ENCODE data around the gene CPZ. TPM values are rescaled to one million over a fixed set of nuclear protein-coding genes. Genes with fewer than 3 reads are reported as not detected.

CPZ gene
- total RNA-seq, 4 donors from 2014 or later, result 4.1 to 12.9 (median 6.5) TPM

DNA sequence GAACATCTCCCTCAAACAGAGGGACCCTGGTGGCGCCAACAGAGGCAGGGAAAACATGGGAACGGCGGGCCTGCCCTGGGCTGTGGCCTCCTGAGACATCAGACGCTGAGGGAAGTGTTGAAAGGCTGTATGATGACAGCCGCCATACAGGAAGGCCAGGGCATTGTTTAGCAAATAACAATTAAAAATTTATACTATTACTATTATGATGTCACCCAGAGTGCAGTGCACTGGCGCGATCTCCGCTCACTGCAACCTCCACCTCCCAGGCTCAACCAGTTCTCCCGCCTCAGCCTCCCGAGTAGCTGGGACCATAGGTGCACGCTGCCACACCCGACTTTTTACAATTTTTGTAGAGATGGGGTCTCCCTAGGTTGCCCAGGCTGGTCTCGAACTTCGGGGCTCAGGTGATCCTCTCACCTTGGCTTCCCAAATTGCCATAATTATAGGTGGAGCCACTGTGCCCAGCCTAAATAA lies 54.6 kb downstream of the CPZ start:
- no peak for DNase-seq
- Histone ChIP-seq H3K4me1 (peaks cover 6 to 11% of the 10 kb centered on the region in 2 donors), H3K27ac (no peak overlapping the region), H3K4me3 (replicated peaks in 1 of 3) (no peak overlapping the region), H3K27me3 (no peaks in the 10 kb centered on the region), H3K9me3 (no peaks in the 10 kb centered on the region), H3K36me3 (no peaks in the 10 kb centered on the region)
- intact Hi-C loops (cut with DNase I), result no loop called here
- TF ChIP-seq POLR2A (IDR thresholded peaks at IDR 0.05), result no peak
- TF ChIP-seq, protein P1, sequence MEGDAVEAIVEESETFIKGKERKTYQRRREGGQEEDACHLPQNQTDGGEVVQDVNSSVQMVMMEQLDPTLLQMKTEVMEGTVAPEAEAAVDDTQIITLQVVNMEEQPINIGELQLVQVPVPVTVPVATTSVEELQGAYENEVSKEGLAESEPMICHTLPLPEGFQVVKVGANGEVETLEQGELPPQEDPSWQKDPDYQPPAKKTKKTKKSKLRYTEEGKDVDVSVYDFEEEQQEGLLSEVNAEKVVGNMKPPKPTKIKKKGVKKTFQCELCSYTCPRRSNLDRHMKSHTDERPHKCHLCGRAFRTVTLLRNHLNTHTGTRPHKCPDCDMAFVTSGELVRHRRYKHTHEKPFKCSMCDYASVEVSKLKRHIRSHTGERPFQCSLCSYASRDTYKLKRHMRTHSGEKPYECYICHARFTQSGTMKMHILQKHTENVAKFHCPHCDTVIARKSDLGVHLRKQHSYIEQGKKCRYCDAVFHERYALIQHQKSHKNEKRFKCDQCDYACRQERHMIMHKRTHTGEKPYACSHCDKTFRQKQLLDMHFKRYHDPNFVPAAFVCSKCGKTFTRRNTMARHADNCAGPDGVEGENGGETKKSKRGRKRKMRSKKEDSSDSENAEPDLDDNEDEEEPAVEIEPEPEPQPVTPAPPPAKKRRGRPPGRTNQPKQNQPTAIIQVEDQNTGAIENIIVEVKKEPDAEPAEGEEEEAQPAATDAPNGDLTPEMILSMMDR (IDR thresholded peaks at IDR 0.05), result no peak
- WGBS, 2 donors, result 86% methylated on average over 14 of the region's 14 CpGs

DNA sequence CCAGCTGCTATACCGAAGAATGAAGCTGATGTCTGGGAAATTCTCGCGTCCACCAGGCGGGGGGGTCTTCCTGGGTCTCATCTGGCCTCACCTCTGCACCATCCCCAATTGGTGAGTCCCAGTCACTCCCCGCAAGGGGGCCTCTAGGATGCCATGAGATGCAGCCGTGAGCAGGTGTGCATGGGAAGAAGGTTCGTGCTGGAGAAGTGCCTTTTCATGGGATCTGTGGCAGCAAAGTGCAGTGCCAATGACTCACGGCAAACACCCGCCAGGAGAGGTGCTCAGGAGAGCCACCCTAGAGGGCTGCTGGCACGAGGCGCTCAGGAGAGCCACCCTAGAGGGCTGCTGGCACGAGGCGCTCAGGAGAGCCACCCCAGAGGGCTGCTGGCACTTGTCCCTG lies 55.1 kb downstream of the CPZ start:
- Histone ChIP-seq H3K27me3 (no peaks in the 10 kb centered on the region), H3K4me1 (peaks cover 6 to 11% of the 10 kb centered on the region in 2 donors), H3K4me3 (replicated peaks in 1 of 3) (no peak overlapping the region), H3K27ac (no peak overlapping the region), H3K36me3 (no peaks in the 10 kb centered on the region), H3K9me3 (no peaks in the 10 kb centered on the region)
- peak; percentile 58 to 66 for DNase-seq
- TF ChIP-seq, protein P1 (IDR thresholded peaks at IDR 0.05), result no peak
- 54 to 63% methylated on average over 13 of the region's 13 CpGs for WGBS, 2 donors
- intact Hi-C loops (cut with DNase I), result no loop called here

DNA sequence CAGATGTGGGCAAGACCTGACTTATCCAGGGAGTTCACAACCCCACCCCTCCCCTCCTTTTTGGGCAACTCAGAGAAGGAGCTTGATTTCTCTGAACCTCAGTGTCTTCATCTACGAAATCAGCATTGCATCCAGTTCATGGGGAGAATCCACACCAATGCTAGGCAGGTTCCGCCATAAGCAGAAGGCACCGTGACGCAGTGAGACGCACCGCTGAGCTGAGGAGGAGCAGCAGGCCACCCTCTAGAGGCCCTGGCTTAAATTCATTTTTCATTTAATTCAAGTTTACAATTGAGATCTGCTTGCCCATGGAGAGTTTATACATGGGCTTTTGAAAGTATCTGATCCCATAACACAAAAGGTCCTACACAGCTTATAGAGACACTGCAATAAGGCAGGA lies 55.7 kb downstream of the CPZ start:
- Histone ChIP-seq H3K4me1 (peaks cover 6 to 11% of the 10 kb centered on the region in 2 donors), H3K36me3 (no peaks in the 10 kb centered on the region), H3K27me3 (no peaks in the 10 kb centered on the region), H3K27ac (no peak overlapping the region), H3K9me3 (no peaks in the 10 kb centered on the region), H3K4me3 (replicated peaks in 1 of 3) (no peak overlapping the region)
- DNase-seq, result no peak
- no peak for TF ChIP-seq POLR2A (IDR thresholded peaks at IDR 0.05)
- TF ChIP-seq, protein P1 (IDR thresholded peaks at IDR 0.05), result no peak
- intact Hi-C loops (cut with DNase I), result no loop called here
- 86 to 97% methylated on average over 6 of the region's 6 CpGs for WGBS, 2 donors

DNA sequence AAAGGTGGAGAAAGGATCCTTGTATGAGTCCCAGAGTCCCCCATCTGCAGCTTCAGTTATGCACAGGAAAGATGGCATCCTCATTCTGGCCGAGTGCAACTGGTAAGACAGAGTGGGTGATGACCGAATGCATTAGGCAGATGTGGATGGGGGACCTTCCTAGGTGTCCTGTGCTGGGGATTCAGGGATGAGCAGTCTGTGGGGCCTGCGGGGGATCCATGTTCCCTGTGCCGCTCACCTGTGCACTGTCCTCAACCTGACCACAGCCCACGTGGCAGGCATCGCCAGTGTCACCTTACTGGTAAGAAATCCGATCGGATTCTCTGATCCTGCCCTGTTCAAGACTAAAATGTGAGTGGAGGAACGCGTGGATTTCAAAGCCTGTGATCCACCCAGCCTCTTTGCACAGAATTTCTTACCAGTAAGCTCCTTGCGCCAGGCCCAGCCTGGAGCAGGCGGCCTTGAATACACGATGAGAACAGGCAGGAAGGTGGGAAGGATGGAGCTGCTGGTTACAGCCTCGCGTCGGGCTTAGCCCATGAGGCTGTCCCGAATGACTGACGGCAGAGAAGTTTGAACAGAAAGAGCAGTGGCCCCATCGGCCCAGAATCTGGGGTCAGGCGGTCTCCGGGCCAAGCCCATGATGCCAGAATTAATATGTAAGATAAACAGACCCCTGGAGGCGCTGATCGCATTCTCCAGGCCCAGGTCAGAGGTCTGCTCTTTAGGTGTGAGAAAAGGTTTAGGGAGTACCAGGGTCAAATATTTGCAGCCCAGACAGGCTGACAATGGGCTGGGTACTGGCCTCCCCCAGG lies 56.5 kb downstream of the CPZ start:
- WGBS, 2 donors, result 66 to 72% methylated on average over 23 of the region's 23 CpGs
- DNase-seq, result no peak
- peaks cover 6 to 11% of the 10 kb centered on the region in 2 donors for H3K4me1 ChIP-seq
- TF ChIP-seq, protein P1 (IDR thresholded peaks at IDR 0.05), result no peak
- TF ChIP-seq POLR2A (IDR thresholded peaks at IDR 0.05), result no peak
- no peaks in the 10 kb centered on the region for H3K9me3 ChIP-seq
- no peak overlapping the region for H3K4me3 ChIP-seq (replicated peaks in 1 of 3)
- H3K27ac ChIP-seq, result no peak overlapping the region
- intact Hi-C loops (cut with DNase I), result no loop called here
- H3K36me3 ChIP-seq, result no peaks in the 10 kb centered on the region
- H3K27me3 ChIP-seq, result no peaks in the 10 kb centered on the region

DNA sequence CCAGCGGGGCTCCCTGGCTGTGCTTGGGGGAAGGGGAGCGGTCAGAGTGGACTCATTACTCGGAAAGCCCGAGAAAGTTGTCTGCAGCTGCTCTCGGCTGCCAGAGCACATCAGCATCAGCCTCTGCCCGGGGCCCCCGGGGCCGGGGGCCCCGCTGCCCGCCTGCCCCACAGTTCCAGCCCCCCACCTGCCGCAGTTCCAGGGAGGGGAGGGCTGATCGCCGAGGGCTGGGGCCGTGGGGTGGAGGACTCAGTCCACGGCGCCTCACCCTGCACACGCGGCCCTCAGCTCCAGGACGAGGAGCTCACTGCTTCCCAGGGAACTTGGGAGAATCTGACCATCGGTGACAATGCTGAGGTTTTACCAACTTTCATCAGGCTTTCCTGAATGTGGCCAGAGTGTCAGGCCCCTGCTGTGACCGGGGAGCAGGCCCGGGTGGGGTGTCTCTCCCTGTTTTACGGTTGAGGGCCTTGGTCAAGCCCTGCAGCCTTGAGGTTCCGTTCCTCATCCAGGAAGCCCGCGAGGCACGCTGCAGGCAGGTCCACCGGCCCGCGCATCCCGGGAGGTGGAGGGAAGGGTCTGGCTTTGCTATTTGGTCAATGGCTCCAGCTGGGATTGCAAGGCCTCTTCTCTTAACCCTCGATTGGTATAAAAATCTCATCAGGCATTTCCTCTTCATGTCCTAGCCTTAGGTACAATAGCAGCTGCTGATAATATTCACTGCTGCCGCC lies 57.2 kb downstream of the CPZ start:
- peaks cover 6 to 11% of the 10 kb centered on the region in 2 donors for H3K4me1 ChIP-seq
- H3K36me3 ChIP-seq, result no peaks in the 10 kb centered on the region
- H3K4me3 ChIP-seq (replicated peaks in 1 of 3), result no peak overlapping the region
- no peak overlapping the region for H3K27ac ChIP-seq
- WGBS, 2 donors, result 39 to 66% methylated on average over 10 to 14 of the region's 33 CpGs
- no peaks in the 10 kb centered on the region for H3K27me3 ChIP-seq
- no peak for DNase-seq
- intact Hi-C loops (cut with DNase I), result no loop called here
- TF ChIP-seq, protein P1 (IDR thresholded peaks at IDR 0.05), result no peak
- TF ChIP-seq POLR2A (IDR thresholded peaks at IDR 0.05), result no peak
- H3K9me3 ChIP-seq, result no peaks in the 10 kb centered on the region

All from thyroid gland (tissue), 4 donors.